ENCODE data around the gene KANSL1. TPM values are rescaled to one million over a fixed set of nuclear protein-coding genes. Genes with fewer than 3 reads are reported as not detected.

KANSL1 gene
- total and polyA plus RNA-seq, 10 of the 15 experiments (the other 5 are each of a cell fraction or from before 2014, with no cell fraction given) = 4.7 to 60.6 (median 28.0) TPM

GRCh38 chr17:46152423-46152822 is 40.8 kb downstream of the KANSL1 start (continued):
- TF ChIP-seq ZBTB40 (IDR thresholded peaks at IDR 0.05; ENCODE audit: borderline replicate concordance) (no peak), JUND (IDR thresholded peaks at IDR 0.05; ENCODE audit: low read depth, low read length) (no peak), ZBED1 (IDR thresholded peaks at IDR 0.05; ENCODE audit: borderline replicate concordance) (peak; percentile 33; the same call in 1 of the 2 replicates), ASH2L (IDR thresholded peaks at IDR 0.05; ENCODE audit: borderline replicate concordance, low read depth) (no peak), SMC3 (IDR thresholded peaks at IDR 0.05; ENCODE audit: borderline replicate concordance, low read length) (no peak), NFIC (IDR thresholded peaks at IDR 0.05; ENCODE audit: low read depth, low read length) (peak; percentile 93), GABPA (IDR thresholded peaks at IDR 0.05; ENCODE audit: low read depth) (peak; percentile 32; the same call in 1 of the 2 replicates), CREB1 (IDR thresholded peaks at IDR 0.05; ENCODE audit: low read depth) (peak; percentile 31; the same call in 1 of the 2 replicates), MTA2 (IDR thresholded peaks at IDR 0.05; ENCODE audit: low read depth) (peak; percentile 71), MEF2A (IDR thresholded peaks at IDR 0.05; ENCODE audit: insufficient read depth, low read depth, low read length) (peak; percentile 89), FOXM1 (IDR thresholded peaks at IDR 0.05; ENCODE audit: low read depth, low read length) (peak; percentile 76; the same call in 1 of the 2 replicates), RUNX3 (IDR thresholded peaks at IDR 0.05; ENCODE audit: low read length) (peak; percentile 63)
- TF ChIP-seq, protein P1, sequence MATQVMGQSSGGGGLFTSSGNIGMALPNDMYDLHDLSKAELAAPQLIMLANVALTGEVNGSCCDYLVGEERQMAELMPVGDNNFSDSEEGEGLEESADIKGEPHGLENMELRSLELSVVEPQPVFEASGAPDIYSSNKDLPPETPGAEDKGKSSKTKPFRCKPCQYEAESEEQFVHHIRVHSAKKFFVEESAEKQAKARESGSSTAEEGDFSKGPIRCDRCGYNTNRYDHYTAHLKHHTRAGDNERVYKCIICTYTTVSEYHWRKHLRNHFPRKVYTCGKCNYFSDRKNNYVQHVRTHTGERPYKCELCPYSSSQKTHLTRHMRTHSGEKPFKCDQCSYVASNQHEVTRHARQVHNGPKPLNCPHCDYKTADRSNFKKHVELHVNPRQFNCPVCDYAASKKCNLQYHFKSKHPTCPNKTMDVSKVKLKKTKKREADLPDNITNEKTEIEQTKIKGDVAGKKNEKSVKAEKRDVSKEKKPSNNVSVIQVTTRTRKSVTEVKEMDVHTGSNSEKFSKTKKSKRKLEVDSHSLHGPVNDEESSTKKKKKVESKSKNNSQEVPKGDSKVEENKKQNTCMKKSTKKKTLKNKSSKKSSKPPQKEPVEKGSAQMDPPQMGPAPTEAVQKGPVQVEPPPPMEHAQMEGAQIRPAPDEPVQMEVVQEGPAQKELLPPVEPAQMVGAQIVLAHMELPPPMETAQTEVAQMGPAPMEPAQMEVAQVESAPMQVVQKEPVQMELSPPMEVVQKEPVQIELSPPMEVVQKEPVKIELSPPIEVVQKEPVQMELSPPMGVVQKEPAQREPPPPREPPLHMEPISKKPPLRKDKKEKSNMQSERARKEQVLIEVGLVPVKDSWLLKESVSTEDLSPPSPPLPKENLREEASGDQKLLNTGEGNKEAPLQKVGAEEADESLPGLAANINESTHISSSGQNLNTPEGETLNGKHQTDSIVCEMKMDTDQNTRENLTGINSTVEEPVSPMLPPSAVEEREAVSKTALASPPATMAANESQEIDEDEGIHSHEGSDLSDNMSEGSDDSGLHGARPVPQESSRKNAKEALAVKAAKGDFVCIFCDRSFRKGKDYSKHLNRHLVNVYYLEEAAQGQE (IDR thresholded peaks at IDR 0.05; ENCODE audit: low read depth, low read length) = no peak
- TF ChIP-seq, protein P2, sequence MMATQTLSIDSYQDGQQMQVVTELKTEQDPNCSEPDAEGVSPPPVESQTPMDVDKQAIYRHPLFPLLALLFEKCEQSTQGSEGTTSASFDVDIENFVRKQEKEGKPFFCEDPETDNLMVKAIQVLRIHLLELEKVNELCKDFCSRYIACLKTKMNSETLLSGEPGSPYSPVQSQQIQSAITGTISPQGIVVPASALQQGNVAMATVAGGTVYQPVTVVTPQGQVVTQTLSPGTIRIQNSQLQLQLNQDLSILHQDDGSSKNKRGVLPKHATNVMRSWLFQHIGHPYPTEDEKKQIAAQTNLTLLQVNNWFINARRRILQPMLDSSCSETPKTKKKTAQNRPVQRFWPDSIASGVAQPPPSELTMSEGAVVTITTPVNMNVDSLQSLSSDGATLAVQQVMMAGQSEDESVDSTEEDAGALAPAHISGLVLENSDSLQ (IDR thresholded peaks at IDR 0.05) = peak; percentile 81
- TF ChIP-seq, protein P3, sequence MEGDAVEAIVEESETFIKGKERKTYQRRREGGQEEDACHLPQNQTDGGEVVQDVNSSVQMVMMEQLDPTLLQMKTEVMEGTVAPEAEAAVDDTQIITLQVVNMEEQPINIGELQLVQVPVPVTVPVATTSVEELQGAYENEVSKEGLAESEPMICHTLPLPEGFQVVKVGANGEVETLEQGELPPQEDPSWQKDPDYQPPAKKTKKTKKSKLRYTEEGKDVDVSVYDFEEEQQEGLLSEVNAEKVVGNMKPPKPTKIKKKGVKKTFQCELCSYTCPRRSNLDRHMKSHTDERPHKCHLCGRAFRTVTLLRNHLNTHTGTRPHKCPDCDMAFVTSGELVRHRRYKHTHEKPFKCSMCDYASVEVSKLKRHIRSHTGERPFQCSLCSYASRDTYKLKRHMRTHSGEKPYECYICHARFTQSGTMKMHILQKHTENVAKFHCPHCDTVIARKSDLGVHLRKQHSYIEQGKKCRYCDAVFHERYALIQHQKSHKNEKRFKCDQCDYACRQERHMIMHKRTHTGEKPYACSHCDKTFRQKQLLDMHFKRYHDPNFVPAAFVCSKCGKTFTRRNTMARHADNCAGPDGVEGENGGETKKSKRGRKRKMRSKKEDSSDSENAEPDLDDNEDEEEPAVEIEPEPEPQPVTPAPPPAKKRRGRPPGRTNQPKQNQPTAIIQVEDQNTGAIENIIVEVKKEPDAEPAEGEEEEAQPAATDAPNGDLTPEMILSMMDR (IDR thresholded peaks at IDR 0.05 in 2 of 3, conservative IDR thresholded peaks at IDR 0.05 in 1 of 3; ENCODE audit: control insufficient read depth in 2 of 3, extremely low read depth in 1 of 3, insufficient read depth in 1 of 3, low read depth in 3 of 3, low read length in 3 of 3) = no peak
